Kidney epithelial cell (primary cell): ENCODE measurements around the gene QSOX2. TPM values are rescaled to one million over a fixed set of nuclear protein-coding genes. Genes with fewer than 3 reads are reported as not detected.

ENCODE experiments used
- DNase-seq: peaks from one replicate; pipeline ENCODE4 v3.0.0-alpha.2; 2010; ENCODE audit warnings: low read depth
- H3K27me3 ChIP-seq: 2 replicates; pipeline ENCODE4 v1.6.0; 2011; ENCODE audit warnings: low read length; ENCODE audit not compliant: control insufficient read depth, insufficient read depth
- H3K36me3 ChIP-seq: 2 replicates; pipeline ENCODE4 v1.5.1; 2011; ENCODE audit warnings: low read length; ENCODE audit not compliant: control insufficient read depth, insufficient read depth
- H3K4me3 ChIP-seq: 2 replicates; pipeline ENCODE4 v1.5.1; 2011; ENCODE audit warnings: low read depth, mild to moderate bottlenecking, control low read depth, low read length
- total RNA-seq: library from RNA; depleted of rRNA; stranded (reverse); fragments of >200 nt; gene quantifications from 2 replicates; pipeline ENCODE4 v1.2.3, GENCODE V29; 2015
- TF ChIP-seq, protein P1 (sequence below): IDR thresholded peaks from 2 replicates; pipeline ENCODE4 v1.5.1; 2011; ENCODE audit warnings: mild to moderate bottlenecking, moderate library complexity, low read length, control low read depth, inconsistent platforms; ENCODE audit not compliant: insufficient read depth, poor library complexity, severe bottlenecking

Gene QSOX2
- total RNA-seq, 1 donor from 2014 or later, result 17.3 TPM

DNA sequence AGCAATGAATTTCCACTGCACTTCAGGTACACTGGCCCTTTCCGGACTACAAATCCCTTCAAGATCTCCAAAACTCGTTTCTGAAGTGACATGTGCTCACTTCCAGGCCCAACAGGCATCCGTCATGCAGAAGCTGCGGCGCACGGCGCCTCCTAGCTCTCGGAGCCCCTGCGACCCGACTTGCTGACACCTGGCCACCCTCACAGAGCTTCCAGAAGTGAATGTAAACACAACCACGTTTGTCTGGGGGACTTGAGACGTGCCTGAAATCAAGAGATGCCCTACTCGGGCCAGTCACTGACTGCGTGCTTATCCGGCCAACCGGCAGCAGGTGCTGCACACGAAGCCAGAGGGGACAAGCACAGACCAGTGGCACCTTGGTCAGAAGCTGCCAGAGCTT lies 35.8 kb downstream of the QSOX2 start:
- H3K4me3 ChIP-seq, result no peak overlapping the region

DNA sequence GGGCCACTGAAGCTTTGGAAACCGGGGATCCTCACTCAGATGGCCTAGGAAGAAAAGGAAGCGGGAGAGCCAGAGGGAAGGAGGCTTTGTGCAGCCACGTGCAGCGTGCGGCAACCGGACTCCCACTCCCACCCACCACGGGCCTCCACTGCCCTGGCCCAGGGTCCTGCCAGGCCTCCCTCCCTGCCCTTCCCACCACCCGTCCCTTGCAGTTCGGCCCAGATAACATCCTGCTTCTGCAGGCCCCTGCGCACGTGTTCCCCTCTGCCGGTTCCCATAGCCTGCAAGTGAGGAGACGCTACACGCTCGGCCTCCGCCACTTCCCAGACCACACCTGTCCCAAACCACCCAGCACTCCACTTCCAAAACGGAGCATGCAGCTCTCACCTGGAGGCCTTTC lies 36.4 kb downstream of the QSOX2 start:
- peaks cover 16% of the 10 kb centered on the region for H3K27me3 ChIP-seq
- H3K4me3 ChIP-seq, result no peak overlapping the region
- no peak for DNase-seq
- H3K36me3 ChIP-seq, result no peaks in the 10 kb centered on the region
- TF ChIP-seq, protein P1, sequence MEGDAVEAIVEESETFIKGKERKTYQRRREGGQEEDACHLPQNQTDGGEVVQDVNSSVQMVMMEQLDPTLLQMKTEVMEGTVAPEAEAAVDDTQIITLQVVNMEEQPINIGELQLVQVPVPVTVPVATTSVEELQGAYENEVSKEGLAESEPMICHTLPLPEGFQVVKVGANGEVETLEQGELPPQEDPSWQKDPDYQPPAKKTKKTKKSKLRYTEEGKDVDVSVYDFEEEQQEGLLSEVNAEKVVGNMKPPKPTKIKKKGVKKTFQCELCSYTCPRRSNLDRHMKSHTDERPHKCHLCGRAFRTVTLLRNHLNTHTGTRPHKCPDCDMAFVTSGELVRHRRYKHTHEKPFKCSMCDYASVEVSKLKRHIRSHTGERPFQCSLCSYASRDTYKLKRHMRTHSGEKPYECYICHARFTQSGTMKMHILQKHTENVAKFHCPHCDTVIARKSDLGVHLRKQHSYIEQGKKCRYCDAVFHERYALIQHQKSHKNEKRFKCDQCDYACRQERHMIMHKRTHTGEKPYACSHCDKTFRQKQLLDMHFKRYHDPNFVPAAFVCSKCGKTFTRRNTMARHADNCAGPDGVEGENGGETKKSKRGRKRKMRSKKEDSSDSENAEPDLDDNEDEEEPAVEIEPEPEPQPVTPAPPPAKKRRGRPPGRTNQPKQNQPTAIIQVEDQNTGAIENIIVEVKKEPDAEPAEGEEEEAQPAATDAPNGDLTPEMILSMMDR, result no peak

More for the DNA sequence above, 35.8 kb downstream of the QSOX2 start:
- Histone ChIP-seq H3K36me3 (no peaks in the 10 kb centered on the region), H3K27me3 (peaks cover 10% of the 10 kb centered on the region)
- no peak for DNase-seq
- TF ChIP-seq, protein P1, result no peak

DNA sequence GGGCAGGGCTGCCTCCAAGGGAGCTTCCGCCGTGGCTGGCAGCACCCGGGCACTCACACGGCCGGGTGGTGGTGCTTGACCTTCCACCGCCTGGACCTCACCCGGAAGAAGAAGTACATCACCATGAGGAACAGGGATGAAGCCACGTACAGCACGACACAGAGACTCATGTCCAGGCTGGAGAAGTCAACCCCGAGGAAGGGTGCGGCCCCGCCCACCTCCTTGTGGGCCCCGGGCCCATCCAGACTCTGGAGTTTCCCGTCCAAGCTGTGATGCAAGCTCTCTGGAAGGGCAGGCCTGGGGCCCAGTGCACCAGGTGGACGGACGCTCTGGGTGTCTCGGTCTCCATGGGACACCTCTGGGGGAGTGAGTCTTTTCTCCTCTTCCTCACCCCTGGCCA lies 36.9 kb downstream of the QSOX2 start:
- Histone ChIP-seq H3K4me3 (no peak overlapping the region), H3K36me3 (no peaks in the 10 kb centered on the region), H3K27me3 (peaks cover 21% of the 10 kb centered on the region)
- TF ChIP-seq, protein P1, result no peak
- no peak for DNase-seq

DNA sequence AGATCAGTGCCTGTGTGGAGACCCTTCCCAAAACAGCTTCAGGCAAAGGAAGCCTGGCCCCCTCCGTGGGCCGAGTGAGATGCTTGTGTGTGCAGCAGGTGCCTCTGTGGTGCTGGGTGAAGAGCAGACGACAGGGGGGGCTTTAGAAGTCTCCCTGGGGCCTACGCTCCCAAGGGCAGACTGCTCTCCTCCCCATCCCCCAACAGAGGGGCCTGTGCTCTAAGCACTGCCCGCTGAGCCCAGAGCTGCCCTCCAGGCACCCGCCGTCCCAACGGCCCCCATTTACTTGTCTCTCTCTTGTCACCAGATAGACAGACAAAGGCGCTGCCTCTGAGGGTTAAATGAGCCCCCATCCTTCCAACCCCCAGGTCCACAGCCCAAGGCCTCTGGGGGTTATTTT lies 38.0 kb downstream of the QSOX2 start:
- Histone ChIP-seq H3K27me3 (peaks cover 30% of the 10 kb centered on the region), H3K36me3 (no peaks in the 10 kb centered on the region), H3K4me3 (no peak overlapping the region)
- DNase-seq, result no peak
- TF ChIP-seq, protein P1, result no peak

DNA sequence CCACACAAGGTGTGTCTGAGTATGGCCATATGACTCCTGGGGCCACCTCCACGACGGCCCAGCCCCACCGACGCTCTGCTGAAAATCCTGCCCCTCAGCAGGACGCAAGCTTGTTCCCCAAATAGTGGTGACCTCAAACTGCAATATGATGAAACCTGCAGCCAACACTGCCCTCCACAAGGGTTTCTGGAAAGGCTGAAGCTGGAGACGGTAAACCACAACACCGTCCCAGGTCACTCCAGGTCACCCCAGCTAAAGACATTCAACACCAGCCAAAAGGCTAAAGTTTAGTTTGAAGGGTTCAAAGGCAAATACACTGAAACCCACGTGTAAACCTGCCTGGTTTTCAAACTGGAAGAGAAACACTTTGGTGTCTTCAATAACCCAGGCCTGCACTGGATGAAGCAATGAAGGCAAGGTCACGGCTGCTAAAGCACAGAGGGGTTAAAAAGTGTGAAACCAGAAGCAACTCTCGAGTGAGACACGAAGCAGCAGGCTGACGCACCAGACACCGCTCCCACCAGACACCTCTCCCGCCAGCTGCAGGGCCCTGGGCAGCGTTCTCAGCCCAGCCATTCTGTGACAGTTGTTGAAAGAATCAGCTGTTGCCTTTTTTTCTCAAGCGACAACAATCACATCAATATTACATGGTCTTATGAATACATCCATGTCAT lies 38.9 kb downstream of the QSOX2 start:
- H3K27me3 ChIP-seq, result peaks cover 39% of the 10 kb centered on the region
- DNase-seq, result no peak
- H3K36me3 ChIP-seq, result no peaks in the 10 kb centered on the region
- H3K4me3 ChIP-seq, result no peak overlapping the region
- TF ChIP-seq, protein P1, result no peak

DNA sequence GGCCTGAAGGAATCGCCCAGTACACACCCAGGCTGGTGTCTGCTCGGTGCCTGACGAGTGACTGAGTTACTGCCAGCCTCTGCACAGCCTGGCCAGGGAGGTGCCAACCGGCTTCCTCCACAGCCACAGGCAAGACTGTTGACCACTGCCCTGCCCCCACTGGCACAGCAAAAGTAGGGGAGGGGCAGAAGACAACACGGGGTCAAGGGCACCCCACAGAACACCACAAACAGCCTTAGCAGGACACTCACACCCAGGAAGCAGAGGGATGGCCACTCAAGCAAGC lies 40.0 kb downstream of the QSOX2 start:
- TF ChIP-seq, protein P1, result no peak
- no peak for DNase-seq
- Histone ChIP-seq H3K4me3 (no peak overlapping the region), H3K36me3 (no peaks in the 10 kb centered on the region), H3K27me3 (peaks cover 49% of the 10 kb centered on the region)
